Endodermal cell (in vitro differentiated cells): Measurements from ENCODE around the gene MAPK8. TPM values are rescaled to one million over a fixed set of nuclear protein-coding genes. Genes with fewer than 3 reads are reported as not detected.
A peak's percentile ranks its signal among the peaks of the same experiment; 100 is the strongest.

Experiments used
- DNase-seq: peaks from one replicate; pipeline ENCODE4 v3.0.0-alpha.2; 2017
- H3K27ac ChIP-seq: 2 replicates; pipeline ENCODE4 v1.5.1; 2013; ENCODE audit warnings: mild to moderate bottlenecking, low read depth, low read length, moderate library complexity
- H3K27me3 ChIP-seq: 2 replicates; pipeline ENCODE4 v1.6.1; 2013; ENCODE audit warnings: mild to moderate bottlenecking, low read length, moderate library complexity; ENCODE audit not compliant: insufficient read depth, control insufficient read depth, poor library complexity, severe bottlenecking
- H3K36me3 ChIP-seq: 2 replicates; pipeline ENCODE4 v1.7.0; 2013; ENCODE audit warnings: mild to moderate bottlenecking, low read length, moderate library complexity; ENCODE audit not compliant: control insufficient read depth, insufficient read depth
- H3K4me1 ChIP-seq: one replicate; pipeline ENCODE4 v1.7.0; 2013; ENCODE audit warnings: low read length; ENCODE audit not compliant: control insufficient read depth, insufficient read depth
- H3K4me3 ChIP-seq: 2 replicates; pipeline ENCODE4 v1.5.1; 2013; ENCODE audit warnings: mild to moderate bottlenecking, low read length, moderate library complexity
- H3K9ac ChIP-seq: 2 replicates; pipeline ENCODE4 v1.6.1; 2013; ENCODE audit warnings: mild to moderate bottlenecking, low read length, moderate library complexity; ENCODE audit not compliant: poor library complexity, severe bottlenecking; ENCODE audit errors: extremely low read depth
- H3K9me3 ChIP-seq: 2 replicates; pipeline ENCODE4 v1.6.1; 2013; ENCODE audit warnings: mild to moderate bottlenecking, low read length, moderate library complexity; ENCODE audit not compliant: control insufficient read depth
- H3K27ac Mint-ChIP-seq: 2 replicates; pipeline ENCODE4 v1.8.0; 2020; ENCODE audit warnings: mixed read lengths
- H3K27me3 Mint-ChIP-seq: 2 replicates; pipeline ENCODE4 v1.8.0; 2021; ENCODE audit warnings: mild to moderate bottlenecking, mixed read lengths; ENCODE audit not compliant: insufficient read depth
- H3K36me3 Mint-ChIP-seq: 2 replicates; pipeline ENCODE4 v1.8.0; 2020; ENCODE audit warnings: low read depth, mixed read lengths
- H3K4me1 Mint-ChIP-seq: 2 replicates; pipeline ENCODE4 v1.8.0; 2020; ENCODE audit warnings: mixed read lengths
- H3K4me3 Mint-ChIP-seq: 2 replicates; pipeline ENCODE4 v1.8.0; 2020; ENCODE audit warnings: mild to moderate bottlenecking, moderate library complexity, mixed read lengths
- H3K9me3 Mint-ChIP-seq: 2 replicates; pipeline ENCODE4 v1.8.0; 2020; ENCODE audit warnings: mild to moderate bottlenecking, mixed read lengths
- CTCF ChIP-seq: fragments of 200-600 bp; sonication (generic); conservative IDR thresholded peaks from 2 replicates; pipeline ENCODE4 v1.5.0; 2021; ENCODE audit warnings: antibody characterized with exemption, mild to moderate bottlenecking
- WGBS, 2 experiments: methylation state at CpG; one replicate each; pipeline versions ENCODE4 v1.1.5 to v1.1.7; 2013; ENCODE audit warnings: missing lambda C conversion rate in 2 of 2, mixed read lengths in 1 of 2; ENCODE audit not compliant: insufficient coverage in 1 of 2, insufficient read length in 1 of 2; 5-methylcytosine and 5-hydroxymethylcytosine counted together
- total RNA-seq, 2 donors: library from RNA; stranded (reverse); fragmentation: NEBNext Ultra II Directional in 1 of 2; extraction: Animal tissue kit (Norgen Biotek cat#: 25700) in 1 of 2; gene quantifications; 2 replicates in 1 of 2; 3 replicates in 1 of 2; pipeline ENCODE4 v1.2.1, GENCODE V29; 2021

The MAPK8 gene
- total RNA-seq, 2 donors from 2014 or later: 84.2 to 146 TPM

- H3K36me3 Mint-ChIP-seq: no peaks in the 10 kb centered on the region
- no peak overlapping the region for H3K9ac ChIP-seq
- peaks cover 4% of the 10 kb centered on the region for H3K27me3 Mint-ChIP-seq
- H3K27ac Mint-ChIP-seq: no peak overlapping the region
- H3K36me3 ChIP-seq: no peaks in the 10 kb centered on the region
- no peak overlapping the region for H3K27ac ChIP-seq
- H3K4me3 Mint-ChIP-seq: no peak overlapping the region
- WGBS, 2 experiments: 85 to 89% methylated on average over 6 to 9 of the region's 9 CpGs
- peaks cover 7% of the 10 kb centered on the region for H3K9me3 ChIP-seq
- no peak overlapping the region for H3K4me3 ChIP-seq
- H3K4me1 ChIP-seq: peaks cover 5% of the 10 kb centered on the region
- H3K9me3 Mint-ChIP-seq: peaks cover 9% of the 10 kb centered on the region
- TF ChIP-seq CTCF: no peak
- DNase-seq: peak; percentile 55
- peaks cover 27% of the 10 kb centered on the region for H3K4me1 Mint-ChIP-seq
- no peaks in the 10 kb centered on the region for H3K27me3 ChIP-seq
These were observed 170.0 kb downstream of the MAPK8 start for GRCh38 chr10:48476279-48476982.

- H3K27me3 Mint-ChIP-seq: peaks cover 4% of the 10 kb centered on the region
- Histone ChIP-seq H3K4me1 (peaks cover 5% of the 10 kb centered on the region), H3K36me3 (no peaks in the 10 kb centered on the region), H3K4me3 (no peak overlapping the region), H3K9ac (no peak overlapping the region), H3K9me3 (peaks cover 7% of the 10 kb centered on the region), H3K27me3 (no peaks in the 10 kb centered on the region), H3K27ac (no peak overlapping the region)
- TF ChIP-seq CTCF: no peak
- H3K36me3 Mint-ChIP-seq: no peaks in the 10 kb centered on the region
- peaks cover 25% of the 10 kb centered on the region for H3K4me1 Mint-ChIP-seq
- H3K9me3 Mint-ChIP-seq: peaks cover 9% of the 10 kb centered on the region
- no peak overlapping the region for H3K4me3 Mint-ChIP-seq
- DNase-seq: no peak
- H3K27ac Mint-ChIP-seq: no peak overlapping the region
These were observed 170.7 kb downstream of the MAPK8 start for GRCh38 chr10:48477141-48477540.

GRCh38 chr10:48477616-48478015 is 171.1 kb downstream of the MAPK8 start:
- 90 to 92% methylated on average over 2 to 3 of the region's 4 CpGs for WGBS, 2 experiments
- Histone ChIP-seq H3K27ac (no peak overlapping the region), H3K9me3 (peaks cover 7% of the 10 kb centered on the region), H3K27me3 (no peaks in the 10 kb centered on the region), H3K4me3 (no peak overlapping the region), H3K4me1 (peaks cover 5% of the 10 kb centered on the region), H3K36me3 (no peaks in the 10 kb centered on the region), H3K9ac (no peak overlapping the region)
- Mint-ChIP-seq H3K9me3 (peaks cover 7% of the 10 kb centered on the region), H3K4me3 (no peak overlapping the region), H3K27ac (no peak overlapping the region), H3K27me3 (peaks cover 4% of the 10 kb centered on the region), H3K4me1 (peaks cover 25% of the 10 kb centered on the region), H3K36me3 (no peaks in the 10 kb centered on the region)
- DNase-seq: no peak
- TF ChIP-seq CTCF: no peak
